ENCODE data around the gene KRT72.
A peak's percentile ranks its signal among the peaks of the same experiment; 100 is the strongest.

Gene KRT72

GRCh38 chr12:52566847-52567291 is 34.4 kb downstream of the KRT72 start:
- no peak overlapping the region for H3K4me3 ChIP-seq (ENCODE audit: low read depth, low read length)
- TF ChIP-seq CTCF (IDR thresholded peaks at IDR 0.05; ENCODE audit: control insufficient read depth, extremely low read depth, insufficient read depth) = no peak
- DNase-seq (ENCODE audit: low read depth) = no peak

GRCh38 chr12:52564582-52564981 is 36.7 kb downstream of the KRT72 start:
- no peak for DNase-seq (ENCODE audit: low read depth)

GRCh38 chr12:52561880-52562449 is 39.3 kb downstream of the KRT72 start:
- no peak for DNase-seq (ENCODE audit: low read depth)
- TF ChIP-seq CTCF (IDR thresholded peaks at IDR 0.05; ENCODE audit: control insufficient read depth, extremely low read depth, insufficient read depth) = peak; percentile 34; the same call in 1 of the 2 replicates
- H3K4me3 ChIP-seq (ENCODE audit: low read depth, low read length) = no peak overlapping the region

More at GRCh38 chr12:52564582-52564981, 36.7 kb downstream of the KRT72 start:
- no peak overlapping the region for H3K4me3 ChIP-seq (ENCODE audit: low read depth, low read length)
- no peak for TF ChIP-seq CTCF (IDR thresholded peaks at IDR 0.05; ENCODE audit: control insufficient read depth, extremely low read depth, insufficient read depth)

GRCh38 chr12:52559979-52560378 is 41.3 kb downstream of the KRT72 start:
- no peak overlapping the region for H3K4me3 ChIP-seq (ENCODE audit: low read depth, low read length)
- TF ChIP-seq CTCF (IDR thresholded peaks at IDR 0.05; ENCODE audit: control insufficient read depth, extremely low read depth, insufficient read depth) = no peak
- DNase-seq (ENCODE audit: low read depth) = no peak

GRCh38 chr12:52558781-52559445 is 42.4 kb downstream of the KRT72 start:
- TF ChIP-seq CTCF (IDR thresholded peaks at IDR 0.05; ENCODE audit: control insufficient read depth, extremely low read depth, insufficient read depth) = no peak
- no peak for DNase-seq (ENCODE audit: low read depth)
- no peak overlapping the region for H3K4me3 ChIP-seq (ENCODE audit: low read depth, low read length)

GRCh38 chr12:52557476-52557875 is 43.8 kb downstream of the KRT72 start:
- no peak for TF ChIP-seq CTCF (IDR thresholded peaks at IDR 0.05; ENCODE audit: control insufficient read depth, extremely low read depth, insufficient read depth)
- DNase-seq (ENCODE audit: low read depth) = no peak
- no peak overlapping the region for H3K4me3 ChIP-seq (ENCODE audit: low read depth, low read length)

Data from LNCaP clone FGC (cell line).